ENCODE data around the gene ZNF497. TPM values are rescaled to one million over a fixed set of nuclear protein-coding genes. Genes with fewer than 3 reads are reported as not detected.

Gene ZNF497
- total and polyA plus RNA-seq, 2 of the 13 experiments (the other 11 are each of a cell fraction or from before 2014, with no cell fraction given) = 1.5 to 1.9 TPM

- TF ChIP-seq AHDC1 (CRISPR knock-in tag; IDR thresholded peaks at IDR 0.05; ENCODE audit: borderline replicate concordance) (no peak), ZNF337 (CRISPR knock-in tag; IDR thresholded peaks at IDR 0.05; ENCODE audit: borderline replicate concordance, low read depth) (0 out of 2 replicates have a peak, but pooled peaks have one; percentile 79), SATB2 (CRISPR knock-in tag; IDR thresholded peaks at IDR 0.05) (no peak), ZNF800 (CRISPR knock-in tag; IDR thresholded peaks at IDR 0.05) (no peak), CHD4 (IDR thresholded peaks at IDR 0.05; ENCODE audit: borderline replicate concordance, low read length) (no peak), MAFK (conservative IDR thresholded peaks at IDR 0.05 in 1 of 2, IDR thresholded peaks at IDR 0.05 in 1 of 2; ENCODE audit: low read length in 2 of 2) (no peak), EZH2 (conservative IDR thresholded peaks at IDR 0.05; ENCODE audit: low read depth, low read length) (no peak), STAT6 (CRISPR knock-in tag; IDR thresholded peaks at IDR 0.05; ENCODE audit: borderline replicate concordance) (no peak), MIER3 (CRISPR knock-in tag; IDR thresholded peaks at IDR 0.05; ENCODE audit: borderline replicate concordance) (peak; percentile 82; the same call in 1 of the 2 replicates), LCORL (IDR thresholded peaks at IDR 0.05) (no peak), LCORL (CRISPR knock-in tag; IDR thresholded peaks at IDR 0.05) (peak; percentile 92), SRY (CRISPR knock-in tag; IDR thresholded peaks at IDR 0.05) (peak; percentile 95), ZMAT5 (CRISPR knock-in tag; IDR thresholded peaks at IDR 0.05; ENCODE audit: borderline replicate concordance, low read depth) (no peak)
- TF ChIP-seq, protein P1, sequence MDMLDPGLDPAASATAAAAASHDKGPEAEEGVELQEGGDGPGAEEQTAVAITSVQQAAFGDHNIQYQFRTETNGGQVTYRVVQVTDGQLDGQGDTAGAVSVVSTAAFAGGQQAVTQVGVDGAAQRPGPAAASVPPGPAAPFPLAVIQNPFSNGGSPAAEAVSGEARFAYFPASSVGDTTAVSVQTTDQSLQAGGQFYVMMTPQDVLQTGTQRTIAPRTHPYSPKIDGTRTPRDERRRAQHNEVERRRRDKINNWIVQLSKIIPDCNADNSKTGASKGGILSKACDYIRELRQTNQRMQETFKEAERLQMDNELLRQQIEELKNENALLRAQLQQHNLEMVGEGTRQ (IDR thresholded peaks at IDR 0.05; ENCODE audit: low read depth, low read length) = no peak
- TF ChIP-seq, protein P1 (CRISPR knock-in tag; IDR thresholded peaks at IDR 0.05; ENCODE audit: borderline replicate concordance) = no peak
These were observed 18.3 kb upstream of the ZNF497 start, which contains the start of gene ZNF837 (continued) for GRCh38 chr19:58380662-58381459.
